Measurements from ENCODE around the gene CRPPA. TPM values are rescaled to one million over a fixed set of nuclear protein-coding genes. Genes with fewer than 3 reads are reported as not detected.

Gene CRPPA
- total and polyA plus RNA-seq, 2 of the 13 experiments (the other 11 are each of a cell fraction or from before 2014, with no cell fraction given), result 0.16 to 1.3 TPM

DNA sequence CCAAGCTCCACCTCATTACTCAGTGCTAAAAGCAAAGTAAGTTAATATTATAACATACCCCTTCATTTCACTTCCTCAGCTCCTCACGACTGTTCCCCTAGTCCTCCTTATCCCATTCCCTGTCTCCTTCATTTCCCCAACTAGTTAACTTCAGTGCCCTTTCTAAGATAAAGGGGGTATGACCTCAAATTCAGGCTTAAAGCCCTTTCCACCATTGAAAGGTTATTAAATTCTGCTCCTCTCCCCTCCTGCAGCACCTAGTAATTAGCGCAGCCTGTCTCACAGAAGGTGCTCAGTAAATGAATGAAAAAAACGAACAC lies 1.0 kb downstream of the CRPPA start:
- in situ Hi-C loops (cut with HindIII; ENCODE audit: extremely low pct_ligation_motif_present, low pct_unique_long_range_greater_than_20kb), result no loop called here
- BruUV-seq (replicated peaks), result no TSS peak
- H3K9me3 ChIP-seq (ENCODE audit: low read length), result no peaks in the 10 kb centered on the region
- no peaks in the 10 kb centered on the region for H3K36me3 ChIP-seq (replicated peaks in 1 of 2; ENCODE audit: control insufficient read depth in 1 of 2, insufficient read depth in 2 of 2, low read length in 2 of 2)
- intact Hi-C loops (cut with micrococcal nuclease; ENCODE audit: unreplicated experiment), result loop anchor here (5.0 kb wide), 1 partner anchor 72 kb away; no protein-coding TSS in a partner anchor
- ChIA-PET POLR2A (interaction anchor here (0.8 to 2.4 kb wide), 4 partner anchors 31 to 225 kb away, joined by 3 to 6 read pairs (median 4); partner anchors contain the start of genes ANKMY2 and BZW2), CTCF (ENCODE audit: low intra/inter-chr PET ratio, low total read pairs) (no interaction called here)
- peak overlapping the region; percentile 85 for H2AFZ ChIP-seq (ENCODE audit: low read length)
- peaks cover 24% of the 10 kb centered on the region for H3K4me1 ChIP-seq (ENCODE audit: insufficient read depth, low read length)
- H3K9ac ChIP-seq (ENCODE audit: insufficient read depth, low read depth, low read length), result peak overlapping the region; percentile 75
- H3K27ac ChIP-seq (ENCODE audit: extremely low read length, insufficient read depth, low read length), result peak overlapping the region; percentile 75
- no peaks in the 10 kb centered on the region for H4K20me1 ChIP-seq (ENCODE audit: insufficient read depth, low read length)
- FAIRE-seq (no peak), ATAC-seq (peak; percentile 2; the same call in 2 of the 3 replicates), DNase-seq (ENCODE audit: low spot score) (no peak)
- TF ChIP-seq CCDC6 (CRISPR knock-in tag; IDR thresholded peaks at IDR 0.05) (peak; percentile 54; the same call in 1 of the 2 replicates), ZNF350 (CRISPR knock-in tag; IDR thresholded peaks at IDR 0.05; ENCODE audit: borderline replicate concordance, low read depth) (no peak), TFE3 (CRISPR knock-in tag; IDR thresholded peaks at IDR 0.05) (0 out of 2 replicates have a peak, but pooled peaks have one; percentile 11), ZNF256 (CRISPR knock-in tag; conservative IDR thresholded peaks at IDR 0.05) (0 out of 2 replicates have a peak, but pooled peaks have one; percentile 31), ZNF503 (CRISPR knock-in tag; IDR thresholded peaks at IDR 0.05) (peak; percentile 43; the same call in 1 of the 2 replicates), MTA1 (CRISPR knock-in tag; IDR thresholded peaks at IDR 0.05; ENCODE audit: borderline replicate concordance) (no peak), ZBTB25 (CRISPR knock-in tag; IDR thresholded peaks at IDR 0.05) (0 out of 2 replicates have a peak, but pooled peaks have one; percentile 16), IRF2 (CRISPR knock-in tag; IDR thresholded peaks at IDR 0.05) (no peak), ZNF362 (CRISPR knock-in tag; IDR thresholded peaks at IDR 0.05; ENCODE audit: borderline replicate concordance) (peak; percentile 63; the same call in 1 of the 2 replicates)
- TF ChIP-seq, protein P1, sequence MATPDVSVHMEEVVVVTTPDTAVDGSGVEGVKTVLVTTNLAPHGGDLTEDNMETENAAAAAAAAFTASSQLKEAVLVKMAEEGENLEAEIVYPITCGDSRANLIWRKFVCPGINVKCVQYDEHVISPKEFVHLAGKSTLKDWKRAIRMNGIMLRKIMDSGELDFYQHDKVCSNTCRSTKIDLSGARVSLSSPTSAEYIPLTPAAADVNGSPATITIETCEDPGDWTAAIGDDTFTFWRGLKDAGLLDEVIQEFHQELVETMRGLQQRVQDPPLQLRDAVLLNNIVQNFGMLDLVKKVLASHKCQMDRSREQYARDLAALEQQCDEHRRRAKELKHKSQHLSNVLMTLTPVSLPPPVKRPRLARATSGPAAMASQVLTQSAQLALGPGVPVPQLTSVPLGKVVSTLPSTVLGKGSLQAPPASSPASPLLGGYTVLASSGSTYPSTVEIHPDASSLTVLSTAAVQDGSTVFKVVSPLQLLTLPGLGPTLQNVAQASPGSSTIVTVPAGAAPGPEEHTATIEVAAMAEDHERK (CRISPR knock-in tag; IDR thresholded peaks at IDR 0.05; ENCODE audit: low read depth), result 0 out of 2 replicates have a peak, but pooled peaks have one; percentile 30
- H3K4me3 ChIP-seq (replicated peaks in 1 of 3; ENCODE audit: insufficient read depth in 1 of 3, low read depth in 2 of 3, low read length in 3 of 3), result peak overlapping the region; percentile 56 to 77 (median 69); a peak in 5 of 6 replicates
- no peaks in the 10 kb centered on the region for H3K27me3 ChIP-seq (ENCODE audit: control insufficient read depth in 1 of 2, insufficient read depth in 2 of 2, low read length in 2 of 2)
- H3K4me2 ChIP-seq (ENCODE audit: low read depth, low read length), result peak overlapping the region; percentile 99
- 0% methylated on average over 3 of the region's 3 CpGs for WGBS (ENCODE audit: low lambda C conversion rate)
- no peaks in the 10 kb centered on the region for H3K79me2 ChIP-seq (ENCODE audit: insufficient read depth, low read length)
